Panc1 (cell line): Measurements from ENCODE around the gene LMTK2. TPM values are rescaled to one million over a fixed set of nuclear protein-coding genes. Genes with fewer than 3 reads are reported as not detected.

ENCODE experiments used
- ATAC-seq: fragments of 200-7000 bp; cut with Tn5 transposase; 2 replicates; pipeline ENCODE4 v1.9.1; 2020; ENCODE audit warnings: mild to moderate bottlenecking, moderate library complexity
- BruUV-seq: library from RNA; stranded (reverse); fragments of 400-500 nt; replicated peaks from 2 replicates; lab custom pipeline; 2021; lab: Mats Ljungman, UMichigan
- CTCF ChIA-PET: fragments of 300-600 bp; sonication (Branson Sonifier 250); formaldehyde crosslinking; loops from one replicate; lab custom pipeline; 2022; ENCODE audit warnings: antibody characterized with exemption; lab: Charles Lee
- POLR2A ChIA-PET: fragments of 300-600 bp; sonication (Branson Sonifier 250); formaldehyde crosslinking; loops from one replicate; lab custom pipeline; 2022; ENCODE audit warnings: antibody characterized with exemption; lab: Charles Lee
- DNase-seq: peaks from one replicate; pipeline ENCODE4 v3.0.0-alpha.2; 2010; ENCODE audit warnings: low read depth, low spot score
- H3K27ac ChIP-seq: 2 replicates; pipeline ENCODE4 v1.5.1; 2011; ENCODE audit warnings: mild to moderate bottlenecking, low read length, inconsistent platforms
- H3K27me3 ChIP-seq: fragments of 200-500 bp; sonication (Bioruptor generic); 2 replicates; pipeline ENCODE4 v1.6.0; 2014; ENCODE audit warnings: low read length, inconsistent platforms; ENCODE audit not compliant: control insufficient read depth, insufficient read depth
- H3K36me3 ChIP-seq: fragments of 200-500 bp; sonication (Bioruptor generic); 2 replicates; pipeline ENCODE4 v1.5.1; 2014; ENCODE audit warnings: inconsistent platforms, mild to moderate bottlenecking, low read length, moderate library complexity; ENCODE audit not compliant: control insufficient read depth, insufficient read depth
- H3K4me1 ChIP-seq: 2 replicates; pipeline ENCODE4 v1.5.1; 2011; ENCODE audit warnings: inconsistent platforms, mild to moderate bottlenecking, low read length, moderate library complexity; ENCODE audit not compliant: control insufficient read depth, insufficient read depth
- H3K4me3 ChIP-seq, 2 experiments: 2 replicates each; pipeline ENCODE4 v1.5.1; 2011 to 2012; ENCODE audit warnings: low read depth in 2 of 2, low read length in 2 of 2, mild to moderate bottlenecking in 2 of 2, inconsistent platforms in 1 of 2, moderate library complexity in 1 of 2
- H3K9me3 ChIP-seq: fragments of 200-500 bp; sonication (Bioruptor generic); 2 replicates; pipeline ENCODE4 v1.5.1; 2014; ENCODE audit warnings: low read depth, mild to moderate bottlenecking, inconsistent platforms, low read length, moderate library complexity; ENCODE audit not compliant: control insufficient read depth, insufficient read depth
- CTCF ChIP-seq: fragments of 450-650 bp; IDR thresholded peaks from 2 replicates; pipeline ENCODE4 v1.5.1; 2017; ENCODE audit warnings: mild to moderate bottlenecking
- POLR2AphosphoS5 ChIP-seq: IDR thresholded peaks from 2 replicates; pipeline ENCODE4 v1.6.1; 2012; ENCODE audit warnings: mild to moderate bottlenecking, low read depth, low read length, moderate library complexity
- REST ChIP-seq, 2 experiments: IDR thresholded peaks; 2 replicates each; pipeline ENCODE4 v1.6.1; 2011 to 2012; ENCODE audit warnings: low read depth in 2 of 2, control low read depth in 1 of 2, low read length in 1 of 2, mild to moderate bottlenecking in 1 of 2, moderate library complexity in 1 of 2; ENCODE audit not compliant: insufficient read depth in 1 of 2
- SIN3A ChIP-seq: IDR thresholded peaks from 2 replicates; pipeline ENCODE4 v1.6.1; 2012; ENCODE audit warnings: low read depth, mild to moderate bottlenecking, low read length, moderate library complexity, borderline replicate concordance; ENCODE audit not compliant: insufficient read depth
- TCF7L2 ChIP-seq: IDR thresholded peaks from 2 replicates; pipeline ENCODE4 v1.6.1; 2011; ENCODE audit warnings: mild to moderate bottlenecking, low read depth, low read length, inconsistent platforms
- in situ Hi-C: cut with HindIII; loops from 2 replicates; pipeline ENCODE4 v1.10.0; 2016; ENCODE audit warnings: low sequenced_read_pairs, low pct_unique_long_range_greater_than_20kb
- intact Hi-C: fragments of 100-400 bp; cut with micrococcal nuclease; formaldehyde crosslinking; loops from one replicate; pipeline ENCODE4 v1.10.0; 2022; ENCODE audit not compliant: unreplicated experiment
- total RNA-seq: library from RNA; stranded (reverse); gene quantifications from one replicate; pipeline ENCODE4 v1.2.1, GENCODE V29; 2021; ENCODE audit not compliant: unreplicated experiment

The LMTK2 gene
- total RNA-seq, 1 experiment from 2014 or later: 25.4 TPM

- TF ChIP-seq REST (IDR thresholded peaks at IDR 0.05; ENCODE audit: insufficient read depth in 1 of 2, low read depth in 2 of 2, low read length in 1 of 2) (no peak), POLR2AphosphoS5 (no peak), SIN3A (no peak), TCF7L2 (no peak), CTCF (no peak)
- Histone ChIP-seq H3K36me3 (no peaks in the 10 kb centered on the region), H3K27ac (no peak overlapping the region), H3K4me3 (no peak overlapping the region), H3K9me3 (peaks cover 3% of the 10 kb centered on the region; the same call in 1 of the 2 replicates), H3K4me1 (no peaks in the 10 kb centered on the region), H3K27me3 (peaks cover 4% of the 10 kb centered on the region; the same call in 1 of the 2 replicates)
- CTCF ChIA-PET: no interaction called here
- BruUV-seq: no TSS peak
- in situ Hi-C loops (no loop called here), intact Hi-C loops (no loop called here)
- no peak for ATAC-seq
- POLR2A ChIA-PET: no interaction called here
- DNase-seq: no peak
Measured at GRCh38 chr7:98091061-98091460, 15.6 kb upstream of the LMTK2 start.

- H3K27me3 ChIP-seq: peaks cover 4% of the 10 kb centered on the region; the same call in 1 of the 2 replicates
- no peaks in the 10 kb centered on the region for H3K36me3 ChIP-seq
- intact Hi-C loops (no loop called here), in situ Hi-C loops (no loop called here)
- TF ChIP-seq TCF7L2: no peak
- TF ChIP-seq POLR2AphosphoS5: no peak
- no peak for TF ChIP-seq SIN3A
- TF ChIP-seq REST (IDR thresholded peaks at IDR 0.05; ENCODE audit: insufficient read depth in 1 of 2, low read depth in 2 of 2, low read length in 1 of 2): no peak
- no peak for TF ChIP-seq CTCF
- ChIA-PET POLR2A (interaction anchor here (0.6 kb wide), 1 partner anchor 51 kb away, joined by 6 read pairs; no protein-coding TSS in a partner anchor), CTCF (no interaction called here)
- peaks cover 6% of the 10 kb centered on the region; the same call in 1 of the 2 replicates for H3K9me3 ChIP-seq
- ATAC-seq (no peak), DNase-seq (no peak)
- BruUV-seq: no TSS peak
- H3K4me1 ChIP-seq: no peaks in the 10 kb centered on the region
- H3K4me3 ChIP-seq: no peak overlapping the region
- no peak overlapping the region for H3K27ac ChIP-seq
Measured at GRCh38 chr7:98091523-98091922, 15.1 kb upstream of the LMTK2 start.
